Measurements from ENCODE around the gene TRAF2. TPM values are rescaled to one million over a fixed set of nuclear protein-coding genes. Genes with fewer than 3 reads are reported as not detected.

TRAF2 gene
- total RNA-seq, 2 donors from 2014 or later = 55.7 to 107 TPM

Other genes with a start within 250 kb of the TRAF2 start
- gene EGFL7, start 223.6 kb upstream of the TRAF2 start, total RNA-seq = under 1 TPM; 0.36 to 0.52 TPM
- gene AGPAT2, start 199.1 kb upstream of the TRAF2 start, total RNA-seq = 1 to 10 TPM; 6.1 to 8.9 TPM
- not detected for gene DIPK1B, start 173.9 kb upstream of the TRAF2 start, total RNA-seq
- under 1 TPM; 0.21 to 0.45 TPM for gene LCN10, start 143.6 kb upstream of the TRAF2 start, total RNA-seq
- gene LCN6, start 138.0 kb upstream of the TRAF2 start, total RNA-seq = not detected
- not detected for gene LCN8, start 128.3 kb upstream of the TRAF2 start, total RNA-seq
- not detected for gene LCN15, start 122.0 kb upstream of the TRAF2 start, total RNA-seq
- 10 to 100 TPM; 31.9 to 50.5 TPM for gene TMEM141, start 95.2 kb upstream of the TRAF2 start, total RNA-seq
- under 1 TPM; 0.38 to 0.45 TPM for gene CCDC183, start 90.2 kb upstream of the TRAF2 start, total RNA-seq
- gene RABL6, start 78.6 kb upstream of the TRAF2 start, total RNA-seq = 100 to 1,000 TPM in 1 of 2 donors, 10 to 100 TPM in 1; 74.1 to 151 TPM
- 10 to 100 TPM in 1 of 2 donors, 1 to 10 TPM in 1; 7.8 to 11.2 TPM for gene AJM1, start 44.0 kb upstream of the TRAF2 start, total RNA-seq
- gene PHPT1, start 37.1 kb upstream of the TRAF2 start, total RNA-seq = 100 to 1,000 TPM in 1 of 2 donors, 10 to 100 TPM in 1; 71.5 to 108 TPM
- gene MAMDC4, start 34.2 kb upstream of the TRAF2 start, total RNA-seq = 10 to 100 TPM; 16.0 to 17.2 TPM
- 100 to 1,000 TPM; 299 to 453 TPM for gene EDF1, start 20.2 kb upstream of the TRAF2 start, total RNA-seq
- gene FBXW5, start 58.2 kb downstream of the TRAF2 start, total RNA-seq = 100 to 1,000 TPM; 102 to 155 TPM
- 1 to 10 TPM; 2.4 to 2.5 TPM for gene C8G, start 58.7 kb downstream of the TRAF2 start, total RNA-seq
- 1 to 10 TPM; 2.0 to 2.2 TPM for gene LCN12, start 65.8 kb downstream of the TRAF2 start, total RNA-seq
- gene PTGDS, start 91.0 kb downstream of the TRAF2 start, total RNA-seq = 1 to 10 TPM; 1.7 to 4.4 TPM
- gene LCNL1, start 96.5 kb downstream of the TRAF2 start, total RNA-seq = under 1 TPM in 1 of 2 donors, not detected in 1; 0.21 TPM
- 100 to 1,000 TPM in 1 of 2 donors, 10 to 100 TPM in 1; 64.0 to 118 TPM for gene PAXX, start 105.9 kb downstream of the TRAF2 start, total RNA-seq
- 10 to 100 TPM in 1 of 2 donors, 1 to 10 TPM in 1; 4.3 to 38.2 TPM for gene CLIC3, start 110.1 kb downstream of the TRAF2 start, total RNA-seq
- gene ABCA2, start 141.7 kb downstream of the TRAF2 start, total RNA-seq = 100 to 1,000 TPM in 1 of 2 donors, 10 to 100 TPM in 1; 77.6 to 109 TPM
- 10 to 100 TPM; 10.0 to 17.8 TPM for gene FUT7, start 145.6 kb downstream of the TRAF2 start, total RNA-seq
- 10 to 100 TPM; 11.2 to 41.7 TPM for gene NPDC1, start 159.7 kb downstream of the TRAF2 start, total RNA-seq
- not detected for gene ENTPD2, start 167.5 kb downstream of the TRAF2 start, total RNA-seq
- 10 to 100 TPM in 1 of 2 donors, 1 to 10 TPM in 1; 9.5 to 20.8 TPM for gene SAPCD2, start 184.0 kb downstream of the TRAF2 start, total RNA-seq
- gene UAP1L1, start 191.0 kb downstream of the TRAF2 start, total RNA-seq = 10 to 100 TPM; 19.9 to 22.0 TPM
- gene MAN1B1, start 200.5 kb downstream of the TRAF2 start, total RNA-seq = 10 to 100 TPM; 34.1 to 55.8 TPM
- gene DPP7, start 228.2 kb downstream of the TRAF2 start, total RNA-seq = 100 to 1,000 TPM; 188 to 310 TPM